Measurements from ENCODE around the gene DGUOK. TPM values are rescaled to one million over a fixed set of nuclear protein-coding genes. Genes with fewer than 3 reads are reported as not detected.

The DGUOK gene
- total RNA-seq, 1 donor from 2014 or later, result 70.1 TPM

GRCh38 chr2:73897240-73897583 lies 29.5 kb upstream of the DGUOK start:
- Mint-ChIP-seq H3K4me3 (no peak overlapping the region), H3K36me3 (ENCODE audit: low read depth) (no peaks in the 10 kb centered on the region), H3K27me3 (peaks cover 6% of the 10 kb centered on the region), H3K27ac (no peak overlapping the region), H3K4me1 (peaks cover 6% of the 10 kb centered on the region), H3K9me3 (no peaks in the 10 kb centered on the region)
- ChIA-PET POLR2A (no interaction called here), CTCF (no interaction called here)
- TF ChIP-seq CTCF (IDR thresholded peaks at IDR 0.05), result no peak
- intact Hi-C loops (cut with micrococcal nuclease), result no loop called here
- DNase-seq (no peak), ATAC-seq (ENCODE audit: low read depth) (no peak)

- DNase-seq (no peak), ATAC-seq (ENCODE audit: low read depth) (no peak)
- no peaks in the 10 kb centered on the region for H3K36me3 Mint-ChIP-seq (ENCODE audit: low read depth)
- intact Hi-C loops (cut with micrococcal nuclease), result no loop called here
- POLR2A ChIA-PET, result no interaction called here
- CTCF ChIA-PET, result no interaction called here
- no peak for TF ChIP-seq CTCF (IDR thresholded peaks at IDR 0.05)
- H3K27ac Mint-ChIP-seq, result no peak overlapping the region
- H3K27me3 Mint-ChIP-seq, result peaks cover 6% of the 10 kb centered on the region
- H3K4me3 Mint-ChIP-seq, result no peak overlapping the region
- no peaks in the 10 kb centered on the region for H3K9me3 Mint-ChIP-seq
- H3K4me1 Mint-ChIP-seq, result peaks cover 6% of the 10 kb centered on the region
Measured at GRCh38 chr2:73897934-73898333, 28.7 kb upstream of the DGUOK start.

GRCh38 chr2:73899801-73900336 lies 26.8 kb upstream of the DGUOK start:
- no peak for DNase-seq
- POLR2A ChIA-PET, result no interaction called here
- no peaks in the 10 kb centered on the region for H3K36me3 Mint-ChIP-seq (ENCODE audit: low read depth)
- peaks cover 6% of the 10 kb centered on the region for H3K4me1 Mint-ChIP-seq
- intact Hi-C loops (cut with micrococcal nuclease), result no loop called here
- no peak overlapping the region for H3K4me3 Mint-ChIP-seq
- no peak for ATAC-seq (ENCODE audit: low read depth)
- H3K27ac Mint-ChIP-seq, result no peak overlapping the region
- peaks cover 6% of the 10 kb centered on the region for H3K27me3 Mint-ChIP-seq
- no peaks in the 10 kb centered on the region for H3K9me3 Mint-ChIP-seq
- TF ChIP-seq CTCF (IDR thresholded peaks at IDR 0.05), result no peak
- CTCF ChIA-PET, result no interaction called here

GRCh38 chr2:73901143-73901542 lies 25.5 kb upstream of the DGUOK start:
- H3K4me1 Mint-ChIP-seq, result peaks cover 6% of the 10 kb centered on the region
- TF ChIP-seq CTCF (IDR thresholded peaks at IDR 0.05), result no peak
- H3K4me3 Mint-ChIP-seq, result no peak overlapping the region
- ChIA-PET CTCF (no interaction called here), POLR2A (no interaction called here)
- ATAC-seq (ENCODE audit: low read depth) (no peak), DNase-seq (no peak)
- no peak overlapping the region for H3K27ac Mint-ChIP-seq
- H3K36me3 Mint-ChIP-seq (ENCODE audit: low read depth), result no peaks in the 10 kb centered on the region
- intact Hi-C loops (cut with micrococcal nuclease), result no loop called here
- peaks cover 6% of the 10 kb centered on the region for H3K27me3 Mint-ChIP-seq
- H3K9me3 Mint-ChIP-seq, result no peaks in the 10 kb centered on the region

- H3K27ac Mint-ChIP-seq, result no peak overlapping the region
- no peaks in the 10 kb centered on the region for H3K4me1 Mint-ChIP-seq
- peaks cover 6% of the 10 kb centered on the region for H3K27me3 Mint-ChIP-seq
- TF ChIP-seq CTCF (IDR thresholded peaks at IDR 0.05), result no peak
- POLR2A ChIA-PET, result interaction anchor here (0.6 kb wide), 1 partner anchor 106 kb away, joined by 10 read pairs; no protein-coding TSS in a partner anchor
- no peak for DNase-seq
- H3K9me3 Mint-ChIP-seq, result no peaks in the 10 kb centered on the region
- ATAC-seq (ENCODE audit: low read depth), result no peak
- H3K4me3 Mint-ChIP-seq, result no peak overlapping the region
- H3K36me3 Mint-ChIP-seq (ENCODE audit: low read depth), result no peaks in the 10 kb centered on the region
- intact Hi-C loops (cut with micrococcal nuclease), result no loop called here
- CTCF ChIA-PET, result no interaction called here
Measured at GRCh38 chr2:73902284-73902683, 24.4 kb upstream of the DGUOK start.
